K562 (cell line): Measurements from ENCODE around the gene IMPG2. TPM values are rescaled to one million over a fixed set of nuclear protein-coding genes. Genes with fewer than 3 reads are reported as not detected.

Source experiments
- ATAC-seq: fragments of 200-7000 bp; cut with Tn5 transposase; 3 replicates; pipeline ENCODE4 v1.9.1; 2020; ENCODE audit warnings: moderate library complexity
- BruUV-seq: library from RNA; stranded (reverse); fragments of 400-500 nt; replicated peaks from 2 replicates; lab custom pipeline; 2021; lab: Mats Ljungman, UMichigan
- CTCF ChIA-PET: fragments of 300-600 bp; formaldehyde crosslinking; extraction: SDS; loops from one replicate; lab custom pipeline; 2021; ENCODE audit warnings: low intra/inter-chr PET ratio; lab: Yijun Ruan, JAX
- POLR2A ChIA-PET: fragments of 300-600, 350-650 bp; sonication (Branson Sonifier 250); formaldehyde crosslinking; extraction: SDS; loops from one replicate; lab custom pipeline; 2021; ENCODE audit warnings: antibody characterized with exemption, inconsistent platforms; lab: Yijun Ruan, JAX
- DNase-seq, 4 experiments: peaks; one replicate each; pipeline versions ENCODE4 v3.0.0 to v3.0.0-alpha.2; 2011 to 2018; ENCODE audit warnings: low spot score in 3 of 4, mixed read lengths in 3 of 4; ENCODE audit errors: extremely low read depth in 1 of 4
- FAIRE-seq: peaks from 2 replicates; lab custom pipeline; 2011; peaks lifted over from hg19 to GRCh38; lab: Jason Lieb, UNC
- H2AFZ ChIP-seq: 2 replicates; pipeline ENCODE4 v1.6.0; 2011; ENCODE audit warnings: low read depth, low read length, control low read depth, inconsistent platforms
- H3K27ac ChIP-seq: fragments of 200-600 bp; 3 replicates; pipeline ENCODE4 v1.8.0; 2011; ENCODE audit warnings: low read depth, mild to moderate bottlenecking, control low read depth, inconsistent platforms, low read length, moderate library complexity, mixed read lengths; ENCODE audit errors: extremely low read depth
- H3K27me3 ChIP-seq, 2 experiments: fragments of 300-600 bp in 1 of 2; 2 replicates in 1 of 2; 3 replicates in 1 of 2; pipeline versions ENCODE4 v1.6.0 to v1.8.0; 2011; ENCODE audit warnings: inconsistent platforms in 2 of 2, low read length in 2 of 2, mild to moderate bottlenecking in 1 of 2, mixed read lengths in 1 of 2, moderate library complexity in 1 of 2; ENCODE audit not compliant: control insufficient read depth in 2 of 2, insufficient read depth in 2 of 2
- H3K36me3 ChIP-seq: fragments of 300-600 bp; 3 replicates; pipeline ENCODE4 v1.8.0; 2011; ENCODE audit warnings: mild to moderate bottlenecking, low read length, inconsistent platforms; ENCODE audit not compliant: control insufficient read depth, insufficient read depth
- H3K4me1 ChIP-seq, 2 experiments: fragments of 200-600 bp in 1 of 2; replicated peaks in 1 of 2; 2 replicates in 1 of 2; 3 replicates in 1 of 2; pipeline versions ENCODE4 v1.5.1 to v1.8.0; 2011; ENCODE audit warnings: inconsistent platforms in 2 of 2, low read length in 2 of 2, mild to moderate bottlenecking in 1 of 2, mixed read lengths in 1 of 2, moderate library complexity in 1 of 2; ENCODE audit not compliant: control insufficient read depth in 2 of 2, insufficient read depth in 2 of 2
- H3K4me2 ChIP-seq: 2 replicates; pipeline ENCODE4 v1.6.1; 2011; ENCODE audit warnings: low read length, control low read depth, inconsistent platforms, mixed read lengths; ENCODE audit not compliant: insufficient read depth
- H3K4me3 ChIP-seq: fragments of 200-600 bp; sonication (generic), shearing (Covaris generic); 2 replicates; pipeline ENCODE4 v1.5.1; 2016; ENCODE audit warnings: control low read depth, inconsistent platforms
- H3K79me2 ChIP-seq: fragments of 200-600 bp; 3 replicates; pipeline ENCODE4 v1.8.0; 2011; ENCODE audit warnings: low read length, inconsistent platforms; ENCODE audit not compliant: control insufficient read depth, insufficient read depth
- H3K9ac ChIP-seq, 2 experiments: 2 replicates each; pipeline versions ENCODE4 v1.6.0 to v1.6.1; 2011; ENCODE audit warnings: low read depth in 2 of 2, low read length in 2 of 2, control low read depth in 1 of 2, inconsistent platforms in 1 of 2, mild to moderate bottlenecking in 1 of 2, mixed read lengths in 1 of 2; ENCODE audit not compliant: insufficient read depth in 1 of 2
- H3K9me1 ChIP-seq: one replicate; pipeline ENCODE4 v1.6.0; 2011; ENCODE audit warnings: inconsistent platforms, mild to moderate bottlenecking, low read length, moderate library complexity; ENCODE audit not compliant: control insufficient read depth, insufficient read depth
- H3K9me3 ChIP-seq: replicated peaks from 2 replicates; pipeline ENCODE4 v1.5.1; 2011; ENCODE audit warnings: low read depth, low read length, inconsistent platforms; ENCODE audit not compliant: control insufficient read depth, insufficient read depth
- H4K20me1 ChIP-seq: replicated peaks from 2 replicates; pipeline ENCODE4 v1.6.1; 2011; ENCODE audit warnings: low read length, inconsistent platforms, mixed read lengths; ENCODE audit not compliant: control insufficient read depth, insufficient read depth
- BCOR ChIP-seq: fragments of 450-650 bp; IDR thresholded peaks from 2 replicates; pipeline ENCODE4 v1.6.1; 2016
- HDAC3 ChIP-seq: fragments of 450-650 bp; IDR thresholded peaks from 2 replicates; pipeline ENCODE4 v1.6.1; 2018; ENCODE audit warnings: borderline replicate concordance, mild to moderate bottlenecking, moderate library complexity; ENCODE audit not compliant: partially characterized antibody
- MXI1 ChIP-seq: IDR thresholded peaks from 2 replicates; pipeline ENCODE4 v1.6.1; 2011; ENCODE audit warnings: low read depth, mild to moderate bottlenecking, improper control_type of control experiment, low read length
- SMARCB1 ChIP-seq: IDR thresholded peaks from 2 replicates; pipeline ENCODE4 v1.6.1; 2011; ENCODE audit warnings: improper control_type of control experiment, low read depth; ENCODE audit not compliant: insufficient read length
- ZBED1 ChIP-seq: IDR thresholded peaks from 2 replicates; pipeline ENCODE4 v1.6.1; 2014
- ZNF316 ChIP-seq: fragments of 450-650 bp; IDR thresholded peaks from 2 replicates; pipeline ENCODE4 v1.6.1; 2016
- in situ Hi-C: fragments of 300-500 bp; cut with MboI; formaldehyde crosslinking; loops from 4 replicates; pipeline ENCODE4 v1.15.0; 2018; ENCODE audit warnings: inconsistent platforms, mixed read lengths
- intact Hi-C: fragments of 100-400 bp; cut with micrococcal nuclease; formaldehyde crosslinking; loops from 2 replicates; pipeline ENCODE4 v1.14.2; 2022
- polyA plus RNA-seq, 8 experiments: library from polyadenylated mRNA; depleted of rRNA in 4 of 8; stranded (reverse) in 5 of 8; unstranded in 3 of 8; fragments of >200 nt; fragmentation: Nextera tagmentation in 2 of 8; fragmentation: Illumina TruSeq in 1 of 8; extraction: Ambion mirVana in 2 of 8; extraction: Trizol in 1 of 8; gene quantifications; 2 replicates each; pipeline versions ENCODE4 v1.2.1 to v1.2.3, GENCODE V29; 2011 to 2014; ENCODE audit warnings: inconsistent platforms in 1 of 8, missing spikeins in 1 of 8
- total RNA-seq, 7 experiments: library from RNA; depleted of rRNA in 6 of 7; stranded (reverse); fragments of >200 nt in 6 of 7; fragmentation: Illumina TruSeq in 2 of 7; extraction: Trizol in 2 of 7; gene quantifications; 2 replicates each; pipeline versions ENCODE4 v1.2.1 to v1.2.3, GENCODE V29; 2011 to 2021; ENCODE audit warnings: low replicate concordance in 1 of 7
- TF ChIP-seq, protein P1 (sequence below): fragments of 450-650 bp; conservative IDR thresholded peaks from 2 replicates; pipeline ENCODE4 v1.6.1; 2016; ENCODE audit warnings: missing genetic modification characterization, low read depth, mild to moderate bottlenecking, missing compliant biosample characterization, moderate library complexity

Gene IMPG2
- total and polyA plus RNA-seq, 9 of the 15 experiments (the other 6 are each of a cell fraction or from before 2014, with no cell fraction given): 0.04 to 0.36 (median 0.09) TPM

GRCh38 chr3:101261506-101261905, 58.9 kb downstream of the IMPG2 start:
- H2AFZ ChIP-seq: no peak overlapping the region
- no peaks in the 10 kb centered on the region for H3K27me3 ChIP-seq
- intact Hi-C loops (no loop called here), in situ Hi-C loops (no loop called here)
- no peaks in the 10 kb centered on the region for H3K4me1 ChIP-seq
- no peaks in the 10 kb centered on the region for H4K20me1 ChIP-seq
- no peaks in the 10 kb centered on the region for H3K36me3 ChIP-seq
- FAIRE-seq (no peak), ATAC-seq (no peak), DNase-seq (no peak)
- TF ChIP-seq MXI1 (no peak), BCOR (no peak), ZNF316 (no peak), SMARCB1 (no peak), HDAC3 (no peak), ZBED1 (no peak)
- TF ChIP-seq, protein P1, sequence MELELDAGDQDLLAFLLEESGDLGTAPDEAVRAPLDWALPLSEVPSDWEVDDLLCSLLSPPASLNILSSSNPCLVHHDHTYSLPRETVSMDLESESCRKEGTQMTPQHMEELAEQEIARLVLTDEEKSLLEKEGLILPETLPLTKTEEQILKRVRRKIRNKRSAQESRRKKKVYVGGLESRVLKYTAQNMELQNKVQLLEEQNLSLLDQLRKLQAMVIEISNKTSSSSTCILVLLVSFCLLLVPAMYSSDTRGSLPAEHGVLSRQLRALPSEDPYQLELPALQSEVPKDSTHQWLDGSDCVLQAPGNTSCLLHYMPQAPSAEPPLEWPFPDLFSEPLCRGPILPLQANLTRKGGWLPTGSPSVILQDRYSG (tag): no peak
- no peak overlapping the region for H3K4me2 ChIP-seq
- ChIA-PET CTCF (no interaction called here), POLR2A (interaction anchor here (1.4 kb wide), 1 partner anchor 13 kb away, joined by 4 read pairs; no protein-coding TSS in a partner anchor)
- no peaks in the 10 kb centered on the region for H3K9me1 ChIP-seq
- no peak overlapping the region for H3K4me3 ChIP-seq
- BruUV-seq: no TSS peak
- H3K27ac ChIP-seq: no peak overlapping the region
- H3K79me2 ChIP-seq: no peaks in the 10 kb centered on the region
- H3K9me3 ChIP-seq: no peaks in the 10 kb centered on the region
- H3K9ac ChIP-seq: no peak overlapping the region
